Measurements from ENCODE around the gene ARHGAP22. TPM values are rescaled to one million over a fixed set of nuclear protein-coding genes. Genes with fewer than 3 reads are reported as not detected.

The ARHGAP22 gene
- total RNA-seq, 1 experiment from 2014 or later, result 9.9 TPM

- intact Hi-C loops (cut with micrococcal nuclease), result no loop called here
- DNase-seq (ENCODE audit: low read depth, low spot score) (no peak), ATAC-seq (no peak)
- no peaks in the 10 kb centered on the region for H3K36me3 ChIP-seq (ENCODE audit: control insufficient read depth in 1 of 2, insufficient read depth in 2 of 2, low read length in 2 of 2)
- no peaks in the 10 kb centered on the region for H4K20me1 ChIP-seq (ENCODE audit: insufficient read depth)
- H3K4me1 ChIP-seq (ENCODE audit: control insufficient read depth in 1 of 2, insufficient read depth in 2 of 2, low read length in 2 of 2), result no peaks in the 10 kb centered on the region
- no peak overlapping the region for H2AFZ ChIP-seq (ENCODE audit: low read depth, low read length, poor library complexity, severe bottlenecking)
- BruUV-seq (replicated peaks), result no TSS peak
- ChIA-PET CTCF (no interaction called here), POLR2A (no interaction called here), RAD21 (ENCODE audit: low non-redundant PET in 1 of 2, low total read pairs in 2 of 2, uncharacterized antibody in 2 of 2, unreplicated experiment in 2 of 2) (no interaction called here)
- no peak for TF ChIP-seq EZH2 (IDR thresholded peaks at IDR 0.05)
- no peak for TF ChIP-seq CBX3 (IDR thresholded peaks at IDR 0.05; ENCODE audit: low read depth)
- TF ChIP-seq SP1 (IDR thresholded peaks at IDR 0.05; ENCODE audit: low read depth), result no peak
- TF ChIP-seq, protein P1, sequence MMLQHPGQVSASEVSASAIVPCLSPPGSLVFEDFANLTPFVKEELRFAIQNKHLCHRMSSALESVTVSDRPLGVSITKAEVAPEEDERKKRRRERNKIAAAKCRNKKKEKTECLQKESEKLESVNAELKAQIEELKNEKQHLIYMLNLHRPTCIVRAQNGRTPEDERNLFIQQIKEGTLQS (IDR thresholded peaks at IDR 0.05), result no peak
- H3K9ac ChIP-seq (ENCODE audit: low read length), result no peak overlapping the region
- H3K27ac ChIP-seq (ENCODE audit: low read depth, low read length), result no peak overlapping the region
- H3K4me2 ChIP-seq (ENCODE audit: low read length), result no peak overlapping the region
- H3K4me3 ChIP-seq (replicated peaks in 1 of 2; ENCODE audit: low read depth in 1 of 2, low read length in 2 of 2), result no peak overlapping the region
- no peaks in the 10 kb centered on the region for H3K9me2 ChIP-seq (ENCODE audit: insufficient read depth)
- H3K79me2 ChIP-seq (ENCODE audit: insufficient read depth, low read length), result no peaks in the 10 kb centered on the region
- H3K9me3 ChIP-seq (ENCODE audit: control insufficient read depth in 1 of 2, insufficient read depth in 1 of 2, low read depth in 1 of 2, low read length in 2 of 2), result no peaks in the 10 kb centered on the region
- no peaks in the 10 kb centered on the region for H3K27me3 ChIP-seq (ENCODE audit: insufficient read depth, low read length)
These were observed 27.7 kb downstream of the ARHGAP22 start for GRCh38 chr10:48577158-48577557.

DNA sequence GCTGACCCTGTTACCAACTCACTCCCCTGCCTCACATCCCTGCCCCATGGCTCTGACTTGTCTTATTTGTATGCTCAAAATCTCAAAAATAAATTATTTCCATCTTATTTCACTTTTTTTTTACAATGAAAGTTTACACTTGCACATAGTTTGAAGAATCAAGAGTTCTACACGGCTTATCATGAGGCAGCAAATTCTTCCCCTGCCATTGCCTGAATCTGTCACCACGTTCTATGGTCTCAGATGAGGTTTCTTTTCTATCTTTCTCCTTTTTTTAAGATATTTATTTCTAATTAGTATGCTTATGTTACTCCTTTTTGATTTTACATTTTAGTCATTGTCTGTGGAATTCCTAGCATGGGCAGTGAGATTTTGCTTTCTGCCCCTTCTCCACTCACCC is 28.4 kb downstream of the ARHGAP22 start:
- H3K9ac ChIP-seq (ENCODE audit: low read length), result no peak overlapping the region
- ChIA-PET CTCF (interaction anchor here (1.4 kb wide), 1 partner anchor 80 kb away, joined by 4 read pairs; no protein-coding TSS in a partner anchor), RAD21 (ENCODE audit: low non-redundant PET in 1 of 2, low total read pairs in 2 of 2, uncharacterized antibody in 2 of 2, unreplicated experiment in 2 of 2) (no interaction called here), POLR2A (no interaction called here)
- no peak overlapping the region for H3K27ac ChIP-seq (ENCODE audit: low read depth, low read length)
- intact Hi-C loops (cut with micrococcal nuclease), result no loop called here
- no peaks in the 10 kb centered on the region for H3K4me1 ChIP-seq (ENCODE audit: control insufficient read depth in 1 of 2, insufficient read depth in 2 of 2, low read length in 2 of 2)
- H4K20me1 ChIP-seq (ENCODE audit: insufficient read depth), result no peaks in the 10 kb centered on the region
- no peak overlapping the region for H3K4me2 ChIP-seq (ENCODE audit: low read length)
- H3K36me3 ChIP-seq (ENCODE audit: control insufficient read depth in 1 of 2, insufficient read depth in 2 of 2, low read length in 2 of 2), result no peaks in the 10 kb centered on the region
- no peaks in the 10 kb centered on the region for H3K27me3 ChIP-seq (ENCODE audit: insufficient read depth, low read length)
- no peak overlapping the region for H3K4me3 ChIP-seq (replicated peaks in 1 of 2; ENCODE audit: low read depth in 1 of 2, low read length in 2 of 2)
- no peak for ATAC-seq
- H3K9me2 ChIP-seq (ENCODE audit: insufficient read depth), result no peaks in the 10 kb centered on the region
- DNase-seq (ENCODE audit: low read depth, low spot score), result no peak
- TF ChIP-seq JUND (IDR thresholded peaks at IDR 0.05), result no peak
- TF ChIP-seq SIN3A (IDR thresholded peaks at IDR 0.05; ENCODE audit: low read depth), result no peak
- no peak for TF ChIP-seq ZBTB33 (IDR thresholded peaks at IDR 0.05; ENCODE audit: extremely low read depth, insufficient replicate concordance, low read length)
- no peak for TF ChIP-seq CTCF (IDR thresholded peaks at IDR 0.05 in 2 of 3, conservative IDR thresholded peaks at IDR 0.05 in 1 of 3; ENCODE audit: borderline replicate concordance in 1 of 3, insufficient read depth in 1 of 3, low read depth in 2 of 3, low read length in 2 of 3)
- TF ChIP-seq EZH2phosphoT487 (IDR thresholded peaks at IDR 0.05; ENCODE audit: borderline replicate concordance), result no peak
- no peak for TF ChIP-seq ELF1 (IDR thresholded peaks at IDR 0.05; ENCODE audit: borderline replicate concordance, low read depth)
- TF ChIP-seq EGR1 (IDR thresholded peaks at IDR 0.05; ENCODE audit: low read depth), result no peak
- TF ChIP-seq YY1 (IDR thresholded peaks at IDR 0.05; ENCODE audit: extremely low read depth, insufficient replicate concordance, low read depth, low read length), result no peak
- no peak for TF ChIP-seq SP1 (IDR thresholded peaks at IDR 0.05; ENCODE audit: low read depth)
- no peak for TF ChIP-seq SRF (IDR thresholded peaks at IDR 0.05; ENCODE audit: low read depth)
- TF ChIP-seq POLR2AphosphoS5 (IDR thresholded peaks at IDR 0.05; ENCODE audit: low read depth, low read length), result no peak
- no peak for TF ChIP-seq CBX3 (IDR thresholded peaks at IDR 0.05; ENCODE audit: low read depth)
- no peak for TF ChIP-seq TCF7L2 (IDR thresholded peaks at IDR 0.05; ENCODE audit: borderline replicate concordance, extremely low read depth, insufficient read depth, insufficient read length)
- TF ChIP-seq ZFX (IDR thresholded peaks at IDR 0.05), result no peak
- no peak for TF ChIP-seq EZH2 (IDR thresholded peaks at IDR 0.05)
- no peak for TF ChIP-seq MAX (IDR thresholded peaks at IDR 0.05)
- TF ChIP-seq FOSL1 (IDR thresholded peaks at IDR 0.05; ENCODE audit: low read depth), result no peak
- no peak for TF ChIP-seq POLR2A (IDR thresholded peaks at IDR 0.05; ENCODE audit: borderline replicate concordance, extremely low read depth, insufficient read depth, insufficient read length)
- no TSS peak for BruUV-seq (replicated peaks)
- no peaks in the 10 kb centered on the region for H3K9me3 ChIP-seq (ENCODE audit: control insufficient read depth in 1 of 2, insufficient read depth in 1 of 2, low read depth in 1 of 2, low read length in 2 of 2)
- no peaks in the 10 kb centered on the region for H3K79me2 ChIP-seq (ENCODE audit: insufficient read depth, low read length)
- H2AFZ ChIP-seq (ENCODE audit: low read depth, low read length, poor library complexity, severe bottlenecking), result no peak overlapping the region

All from HCT116 (cell line).